Daoy (cell line): Measurements from ENCODE around the gene TRAF2. TPM values are rescaled to one million over a fixed set of nuclear protein-coding genes. Genes with fewer than 3 reads are reported as not detected.

Source experiments
- DNase-seq: peaks from one replicate; pipeline ENCODE4 v3.0.0-alpha.2; 2015; ENCODE audit warnings: low read depth
- total RNA-seq: library from RNA; depleted of rRNA; stranded (reverse); fragments of >200 nt; shearing (Covaris generic); gene quantifications from 2 replicates; pipeline ENCODE4 v1.2.3, GENCODE V29; 2014

TRAF2 gene
- total RNA-seq, 1 experiment from 2014 or later, result 25.4 TPM

GRCh38 chr9:136962163-136962562 is 75.8 kb downstream of the TRAF2 start:
- no peak for DNase-seq

GRCh38 chr9:136962701-136963248 is 76.5 kb downstream of the TRAF2 start:
- no peak for DNase-seq

GRCh38 chr9:136963341-136963740 is 77.0 kb downstream of the TRAF2 start:
- no peak for DNase-seq

- no peak for DNase-seq
Measured at GRCh38 chr9:136963751-136964150, 77.4 kb downstream of the TRAF2 start.

- DNase-seq, result no peak
Measured at GRCh38 chr9:136964171-136964689, 77.9 kb downstream of the TRAF2 start.

GRCh38 chr9:136964833-136965422 is 78.6 kb downstream of the TRAF2 start:
- DNase-seq, result no peak

- no peak for DNase-seq
Measured at GRCh38 chr9:136965771-136966484, 79.6 kb downstream of the TRAF2 start.

GRCh38 chr9:136968333-136969127 is 82.2 kb downstream of the TRAF2 start:
- DNase-seq, result no peak

GRCh38 chr9:136969150-136969549 is 82.8 kb downstream of the TRAF2 start:
- no peak for DNase-seq

GRCh38 chr9:136969774-136970173 is 83.5 kb downstream of the TRAF2 start:
- DNase-seq, result no peak

GRCh38 chr9:136970361-136970760 is 84.0 kb downstream of the TRAF2 start:
- no peak for DNase-seq

GRCh38 chr9:136971746-136972145 is 85.4 kb downstream of the TRAF2 start:
- no peak for DNase-seq

GRCh38 chr9:136972335-136972734 is 86.0 kb downstream of the TRAF2 start:
- DNase-seq, result no peak

GRCh38 chr9:136972743-136973142 is 86.4 kb downstream of the TRAF2 start:
- DNase-seq, result no peak

- no peak for DNase-seq
Measured at GRCh38 chr9:136973618-136974617, 87.6 kb downstream of the TRAF2 start.

- DNase-seq, result no peak
Measured at GRCh38 chr9:136974817-136975535, 88.7 kb downstream of the TRAF2 start.

- DNase-seq, result peak; percentile 80
Measured at GRCh38 chr9:136975644-136976043, 89.3 kb downstream of the TRAF2 start.
